Muscle of leg (tissue), 9 donors: ENCODE data around the gene FOXD3. TPM values are rescaled to one million over a fixed set of nuclear protein-coding genes. Genes with fewer than 3 reads are reported as not detected.

Experiments
- polyA plus RNA-seq, 8 donors: library from polyadenylated mRNA; unstranded; fragments of 120-200 nt; gene quantifications; one replicate each; pipeline versions ENCODE4 v1.2.1 to v1.2.3, GENCODE V29; 2013; ENCODE audit warnings: inconsistent platforms in 1 of 8, low replicate concordance in 1 of 8; ENCODE audit not compliant: insufficient read length in 8 of 8, insufficient read depth in 1 of 8
- total RNA-seq: library from RNA; stranded (reverse); fragments of 120-200 nt; gene quantifications from one replicate; pipeline ENCODE4 v1.2.4, GENCODE V29; 2013

FOXD3 gene
- total and polyA plus RNA-seq, 9 donors, result 3.6 to 9.5 (median 6.9) TPM

Other genes starting within 250 kb of the FOXD3 start
- 14.3 TPM for gene ALG6, start 45.1 kb downstream of the FOXD3 start, total RNA-seq
- gene ALG6, start 45.1 kb downstream of the FOXD3 start, polyA plus RNA-seq, result 10 to 100 TPM; 12.2 to 19.5 (median 14.7) TPM
- gene ITGB3BP, start 200.7 kb downstream of the FOXD3 start, total RNA-seq, result 25.8 TPM
- 10 to 100 TPM; 24.4 to 36.2 (median 29.0) TPM for gene ITGB3BP, start 200.7 kb downstream of the FOXD3 start, polyA plus RNA-seq
- 9.8 TPM for gene EFCAB7, start 201.0 kb downstream of the FOXD3 start, total RNA-seq
- 10 to 100 TPM in 1 of 8 donors, 1 to 10 TPM in 7; 7.5 to 12.1 (median 8.5) TPM for gene EFCAB7, start 201.0 kb downstream of the FOXD3 start, polyA plus RNA-seq